Measurements from ENCODE around the gene GID8. TPM values are rescaled to one million over a fixed set of nuclear protein-coding genes. Genes with fewer than 3 reads are reported as not detected.

GID8 gene
- total and polyA plus RNA-seq, 2 of the 13 experiments (the other 11 are each of a cell fraction or from before 2014, with no cell fraction given), result 39.6 to 59.8 TPM

DNA sequence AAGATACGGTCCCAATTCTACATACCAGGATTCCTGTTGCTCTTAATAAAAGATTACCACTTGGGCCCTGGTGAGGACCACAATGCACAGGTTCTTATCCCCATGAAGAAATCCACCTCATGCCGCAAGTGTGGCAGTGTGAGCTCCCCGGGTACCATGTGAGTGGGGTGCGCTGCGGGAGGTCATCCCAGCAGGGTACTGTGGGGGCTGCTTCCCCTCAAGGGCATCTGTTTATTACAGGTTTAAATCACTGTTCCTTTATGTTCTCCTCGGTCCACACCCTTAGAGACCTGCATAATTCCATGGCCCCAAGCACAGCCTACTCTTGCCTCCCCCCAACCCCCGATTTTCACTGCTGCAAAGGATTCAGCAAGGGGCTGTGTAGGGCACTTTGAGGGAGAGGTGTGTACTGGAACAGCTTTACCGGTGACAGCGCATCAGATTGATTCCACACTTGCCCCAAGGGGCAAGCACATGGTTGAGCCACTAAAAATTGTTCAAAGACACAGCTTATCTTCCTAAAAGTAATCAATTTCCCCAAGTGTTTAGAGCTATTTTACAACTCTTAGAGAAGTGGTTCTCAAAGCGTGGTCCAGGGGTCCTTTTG, 17.8 kb upstream of the GID8 start (continued):
- TF ChIP-seq, protein P1, sequence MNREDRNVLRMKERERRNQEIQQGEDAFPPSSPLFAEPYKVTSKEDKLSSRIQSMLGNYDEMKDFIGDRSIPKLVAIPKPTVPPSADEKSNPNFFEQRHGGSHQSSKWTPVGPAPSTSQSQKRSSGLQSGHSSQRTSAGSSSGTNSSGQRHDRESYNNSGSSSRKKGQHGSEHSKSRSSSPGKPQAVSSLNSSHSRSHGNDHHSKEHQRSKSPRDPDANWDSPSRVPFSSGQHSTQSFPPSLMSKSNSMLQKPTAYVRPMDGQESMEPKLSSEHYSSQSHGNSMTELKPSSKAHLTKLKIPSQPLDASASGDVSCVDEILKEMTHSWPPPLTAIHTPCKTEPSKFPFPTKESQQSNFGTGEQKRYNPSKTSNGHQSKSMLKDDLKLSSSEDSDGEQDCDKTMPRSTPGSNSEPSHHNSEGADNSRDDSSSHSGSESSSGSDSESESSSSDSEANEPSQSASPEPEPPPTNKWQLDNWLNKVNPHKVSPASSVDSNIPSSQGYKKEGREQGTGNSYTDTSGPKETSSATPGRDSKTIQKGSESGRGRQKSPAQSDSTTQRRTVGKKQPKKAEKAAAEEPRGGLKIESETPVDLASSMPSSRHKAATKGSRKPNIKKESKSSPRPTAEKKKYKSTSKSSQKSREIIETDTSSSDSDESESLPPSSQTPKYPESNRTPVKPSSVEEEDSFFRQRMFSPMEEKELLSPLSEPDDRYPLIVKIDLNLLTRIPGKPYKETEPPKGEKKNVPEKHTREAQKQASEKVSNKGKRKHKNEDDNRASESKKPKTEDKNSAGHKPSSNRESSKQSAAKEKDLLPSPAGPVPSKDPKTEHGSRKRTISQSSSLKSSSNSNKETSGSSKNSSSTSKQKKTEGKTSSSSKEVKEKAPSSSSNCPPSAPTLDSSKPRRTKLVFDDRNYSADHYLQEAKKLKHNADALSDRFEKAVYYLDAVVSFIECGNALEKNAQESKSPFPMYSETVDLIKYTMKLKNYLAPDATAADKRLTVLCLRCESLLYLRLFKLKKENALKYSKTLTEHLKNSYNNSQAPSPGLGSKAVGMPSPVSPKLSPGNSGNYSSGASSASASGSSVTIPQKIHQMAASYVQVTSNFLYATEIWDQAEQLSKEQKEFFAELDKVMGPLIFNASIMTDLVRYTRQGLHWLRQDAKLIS (CRISPR knock-in tag; IDR thresholded peaks at IDR 0.05), result 0 out of 2 replicates have a peak, but pooled peaks have one; percentile 8
- no peak for TF ChIP-seq ZNF83 (CRISPR knock-in tag; IDR thresholded peaks at IDR 0.05; ENCODE audit: borderline replicate concordance)
- TF ChIP-seq ZNF20 (CRISPR knock-in tag; IDR thresholded peaks at IDR 0.05), result no peak
- TF ChIP-seq ZMAT3 (CRISPR knock-in tag; conservative IDR thresholded peaks at IDR 0.05), result 0 out of 2 replicates have a peak, but pooled peaks have one; percentile 54
- no peak for TF ChIP-seq ZNF550 (CRISPR knock-in tag; IDR thresholded peaks at IDR 0.05; ENCODE audit: borderline replicate concordance)
- TF ChIP-seq FOXO1 (CRISPR knock-in tag; IDR thresholded peaks at IDR 0.05), result no peak
- TF ChIP-seq MBNL3 (CRISPR knock-in tag; conservative IDR thresholded peaks at IDR 0.05), result no peak
- TF ChIP-seq WIZ (CRISPR knock-in tag; IDR thresholded peaks at IDR 0.05), result 0 out of 2 replicates have a peak, but pooled peaks have one; percentile 8
- no peak for TF ChIP-seq NFYB (CRISPR knock-in tag; IDR thresholded peaks at IDR 0.05)
- 0 out of 2 replicates have a peak, but pooled peaks have one; percentile 3 for TF ChIP-seq YEATS2 (CRISPR knock-in tag; IDR thresholded peaks at IDR 0.05; ENCODE audit: borderline replicate concordance)
- TF ChIP-seq, protein P2, sequence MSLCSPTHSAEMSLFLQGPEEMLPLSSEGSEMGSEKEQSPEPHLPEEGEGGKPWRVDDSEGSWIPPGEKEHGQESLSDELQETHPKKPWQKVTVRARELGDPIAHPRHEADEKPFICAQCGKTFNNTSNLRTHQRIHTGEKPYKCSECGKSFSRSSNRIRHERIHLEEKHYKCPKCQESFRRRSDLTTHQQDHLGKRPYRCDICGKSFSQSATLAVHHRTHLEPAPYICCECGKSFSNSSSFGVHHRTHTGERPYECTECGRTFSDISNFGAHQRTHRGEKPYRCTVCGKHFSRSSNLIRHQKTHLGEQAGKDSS (CRISPR knock-in tag; IDR thresholded peaks at IDR 0.05; ENCODE audit: borderline replicate concordance, low read depth), result 0 out of 2 replicates have a peak, but pooled peaks have one; percentile 8
- TF ChIP-seq, protein P3, sequence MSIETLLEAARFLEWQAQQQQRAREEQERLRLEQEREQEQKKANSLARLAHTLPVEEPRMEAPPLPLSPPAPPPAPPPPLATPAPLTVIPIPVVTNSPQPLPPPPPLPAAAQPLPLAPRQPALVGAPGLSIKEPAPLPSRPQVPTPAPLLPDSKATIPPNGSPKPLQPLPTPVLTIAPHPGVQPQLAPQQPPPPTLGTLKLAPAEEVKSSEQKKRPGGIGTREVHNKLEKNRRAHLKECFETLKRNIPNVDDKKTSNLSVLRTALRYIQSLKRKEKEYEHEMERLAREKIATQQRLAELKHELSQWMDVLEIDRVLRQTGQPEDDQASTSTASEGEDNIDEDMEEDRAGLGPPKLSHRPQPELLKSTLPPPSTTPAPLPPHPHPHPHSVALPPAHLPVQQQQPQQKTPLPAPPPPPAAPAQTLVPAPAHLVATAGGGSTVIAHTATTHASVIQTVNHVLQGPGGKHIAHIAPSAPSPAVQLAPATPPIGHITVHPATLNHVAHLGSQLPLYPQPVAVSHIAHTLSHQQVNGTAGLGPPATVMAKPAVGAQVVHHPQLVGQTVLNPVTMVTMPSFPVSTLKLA (IDR thresholded peaks at IDR 0.05), result no peak
- TF ChIP-seq KDM5B (CRISPR knock-in tag; IDR thresholded peaks at IDR 0.05; ENCODE audit: borderline replicate concordance), result 0 out of 2 replicates have a peak, but pooled peaks have one; percentile 40
- 0 out of 2 replicates have a peak, but pooled peaks have one; percentile 36 for TF ChIP-seq PAF1 (CRISPR knock-in tag; IDR thresholded peaks at IDR 0.05)
- TF ChIP-seq ZNF335 (CRISPR knock-in tag; IDR thresholded peaks at IDR 0.05), result 0 out of 2 replicates have a peak, but pooled peaks have one; percentile 4
- TF ChIP-seq SP4 (CRISPR knock-in tag; IDR thresholded peaks at IDR 0.05), result 0 out of 2 replicates have a peak, but pooled peaks have one; percentile 15
- peak; percentile 19 for TF ChIP-seq TEAD3 (CRISPR knock-in tag; optimal IDR thresholded peaks at IDR 0.05; ENCODE audit: borderline replicate concordance)
- TF ChIP-seq, protein P4, sequence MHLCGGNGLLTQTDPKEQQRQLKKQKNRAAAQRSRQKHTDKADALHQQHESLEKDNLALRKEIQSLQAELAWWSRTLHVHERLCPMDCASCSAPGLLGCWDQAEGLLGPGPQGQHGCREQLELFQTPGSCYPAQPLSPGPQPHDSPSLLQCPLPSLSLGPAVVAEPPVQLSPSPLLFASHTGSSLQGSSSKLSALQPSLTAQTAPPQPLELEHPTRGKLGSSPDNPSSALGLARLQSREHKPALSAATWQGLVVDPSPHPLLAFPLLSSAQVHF (CRISPR knock-in tag; IDR thresholded peaks at IDR 0.05), result no peak
- TF ChIP-seq RXRB (CRISPR knock-in tag; IDR thresholded peaks at IDR 0.05; ENCODE audit: borderline replicate concordance), result no peak
- TF ChIP-seq ASH2L (IDR thresholded peaks at IDR 0.05; ENCODE audit: insufficient read length, low read depth, low read length), result peak; percentile 36
- 0 out of 2 replicates have a peak, but pooled peaks have one; percentile 15 for TF ChIP-seq CBX5 (CRISPR knock-in tag; IDR thresholded peaks at IDR 0.05; ENCODE audit: borderline replicate concordance)
- TF ChIP-seq CHD4 (IDR thresholded peaks at IDR 0.05; ENCODE audit: borderline replicate concordance, low read length), result 0 out of 2 replicates have a peak, but pooled peaks have one; percentile 7
